Neural crest cell (in vitro differentiated cells): ENCODE data around the gene PLEKHA6. TPM values are rescaled to one million over a fixed set of nuclear protein-coding genes. Genes with fewer than 3 reads are reported as not detected.

Experiments used
- DNase-seq: peaks from one replicate; pipeline ENCODE4 v3.0.0; 2021; ENCODE audit warnings: low read depth, mixed read lengths, low spot score
- H3K27ac Mint-ChIP-seq: one replicate; pipeline ENCODE4 v1.8.0; 2021; ENCODE audit warnings: mild to moderate bottlenecking, mixed read lengths; ENCODE audit not compliant: unreplicated experiment
- H3K27me3 Mint-ChIP-seq: 2 replicates; pipeline ENCODE4 v1.8.0; 2021; ENCODE audit warnings: low read depth, mild to moderate bottlenecking, mixed read lengths
- H3K36me3 Mint-ChIP-seq: 2 replicates; pipeline ENCODE4 v1.8.0; 2021; ENCODE audit warnings: low read depth, mild to moderate bottlenecking, mixed read lengths
- H3K4me1 Mint-ChIP-seq: 2 replicates; pipeline ENCODE4 v1.8.0; 2021; ENCODE audit warnings: mixed read lengths
- H3K4me3 Mint-ChIP-seq: one replicate; pipeline ENCODE4 v1.8.0; 2021; ENCODE audit warnings: mild to moderate bottlenecking, mixed read lengths
- H3K9me3 Mint-ChIP-seq: 2 replicates; pipeline ENCODE4 v1.8.0; 2021; ENCODE audit warnings: mixed read lengths
- CTCF ChIP-seq: fragments of 200-600 bp; sonication (generic); conservative IDR thresholded peaks from 2 replicates; pipeline ENCODE4 v1.5.0; 2021; ENCODE audit warnings: antibody characterized with exemption, mild to moderate bottlenecking
- total RNA-seq: library from RNA; stranded (reverse); gene quantifications from 2 replicates; pipeline ENCODE4 v1.2.1, GENCODE V29; 2021

PLEKHA6 gene
- total RNA-seq, 1 donor from 2014 or later, result 4.5 TPM

DNA sequence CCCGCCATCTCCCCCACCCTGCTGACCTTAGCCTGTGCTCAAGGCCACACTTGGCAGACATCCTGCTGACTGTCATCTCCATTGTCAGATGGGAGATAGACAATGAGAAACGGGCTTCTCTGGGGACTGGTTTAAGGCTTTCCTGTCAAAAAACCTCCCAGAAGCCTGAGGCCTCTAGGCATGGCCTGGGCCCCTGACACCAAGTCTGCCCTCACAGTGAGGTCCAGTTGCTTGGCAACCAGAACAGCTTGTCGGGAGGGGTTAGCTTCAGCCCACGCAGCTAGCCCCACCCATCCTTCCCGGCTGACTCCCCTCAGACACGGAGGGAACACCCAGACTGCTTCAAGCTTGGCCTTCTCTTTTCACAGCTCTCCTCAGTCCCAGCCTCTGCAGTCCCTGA, 11.0 kb downstream of the PLEKHA6 start:
- DNase-seq, result peak; percentile 36
- Mint-ChIP-seq H3K27me3 (peaks cover 13% of the 10 kb centered on the region), H3K27ac (no peak overlapping the region), H3K9me3 (no peaks in the 10 kb centered on the region), H3K36me3 (no peaks in the 10 kb centered on the region), H3K4me1 (peaks cover 52% of the 10 kb centered on the region), H3K4me3 (peak overlapping the region; percentile 38)
- no peak for TF ChIP-seq CTCF

- DNase-seq, result no peak
- peaks cover 55% of the 10 kb centered on the region for H3K4me1 Mint-ChIP-seq
- H3K27ac Mint-ChIP-seq, result no peak overlapping the region
- TF ChIP-seq CTCF, result no peak
- peaks cover 15% of the 10 kb centered on the region for H3K27me3 Mint-ChIP-seq
- H3K9me3 Mint-ChIP-seq, result no peaks in the 10 kb centered on the region
- H3K36me3 Mint-ChIP-seq, result no peaks in the 10 kb centered on the region
- H3K4me3 Mint-ChIP-seq, result no peak overlapping the region
Observed at GRCh38 chr1:204348242-204348641, 11.5 kb downstream of the PLEKHA6 start.

DNA sequence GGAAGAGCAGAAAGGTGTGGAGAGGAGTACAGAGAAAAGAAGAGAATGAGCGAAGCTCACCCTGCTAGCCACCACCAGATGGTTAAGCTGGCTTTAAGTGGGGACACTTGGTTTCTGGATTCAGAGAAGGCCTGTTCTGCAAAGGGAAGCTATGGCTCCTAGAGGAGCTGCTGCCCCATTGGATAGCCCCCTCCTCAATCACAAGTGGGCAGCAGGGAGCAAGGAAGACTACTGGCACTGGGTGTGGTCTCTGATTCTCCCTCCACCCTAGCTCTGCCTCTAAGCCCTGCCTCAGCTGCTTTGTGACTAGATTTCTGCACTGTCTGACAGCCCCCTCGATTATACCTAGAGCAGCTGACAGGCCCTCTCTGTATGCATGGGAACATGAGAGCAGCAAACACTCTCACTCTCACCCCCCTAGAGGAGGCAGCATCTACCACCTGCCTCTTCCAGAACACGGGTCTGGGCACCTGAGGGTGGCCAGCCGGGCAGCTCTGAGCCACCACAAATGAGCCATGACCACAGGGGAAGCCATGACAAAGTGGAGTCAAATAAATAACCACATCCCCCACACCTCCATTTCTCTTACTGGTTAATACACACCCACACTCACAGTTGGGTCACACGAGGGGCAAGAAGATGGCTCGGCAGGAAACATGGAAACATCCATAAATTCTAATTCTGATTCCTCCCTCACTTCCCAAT, 13.6 kb downstream of the PLEKHA6 start:
- Mint-ChIP-seq H3K4me1 (peaks cover 58% of the 10 kb centered on the region), H3K9me3 (no peaks in the 10 kb centered on the region), H3K36me3 (no peaks in the 10 kb centered on the region), H3K27me3 (peaks cover 27% of the 10 kb centered on the region), H3K27ac (no peak overlapping the region), H3K4me3 (no peak overlapping the region)
- no peak for DNase-seq
- TF ChIP-seq CTCF, result no peak

DNA sequence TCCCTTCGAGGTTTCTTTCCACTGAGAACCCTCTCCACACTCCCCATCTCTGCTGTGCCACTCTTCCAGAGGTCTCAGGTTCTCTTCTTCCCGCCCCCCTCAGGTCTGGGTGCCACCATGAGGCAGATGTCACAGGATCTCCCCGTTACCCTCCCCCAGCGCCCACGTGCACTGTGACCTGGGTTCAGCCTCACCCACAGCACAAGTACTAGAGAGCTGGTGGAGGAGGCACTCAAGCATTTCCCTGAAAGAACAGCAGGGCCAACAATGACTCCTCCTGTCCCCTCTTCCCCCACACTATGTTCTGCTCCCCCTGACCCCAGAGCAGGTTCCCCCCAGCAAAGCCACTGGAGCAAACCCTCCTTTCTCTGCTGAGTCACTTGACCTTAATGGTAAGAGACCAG, 14.3 kb downstream of the PLEKHA6 start:
- no peak for DNase-seq
- Mint-ChIP-seq H3K36me3 (no peaks in the 10 kb centered on the region), H3K27me3 (peaks cover 32% of the 10 kb centered on the region), H3K4me1 (peaks cover 56% of the 10 kb centered on the region), H3K9me3 (no peaks in the 10 kb centered on the region), H3K27ac (peak overlapping the region; percentile 13), H3K4me3 (no peak overlapping the region)
- no peak for TF ChIP-seq CTCF

DNA sequence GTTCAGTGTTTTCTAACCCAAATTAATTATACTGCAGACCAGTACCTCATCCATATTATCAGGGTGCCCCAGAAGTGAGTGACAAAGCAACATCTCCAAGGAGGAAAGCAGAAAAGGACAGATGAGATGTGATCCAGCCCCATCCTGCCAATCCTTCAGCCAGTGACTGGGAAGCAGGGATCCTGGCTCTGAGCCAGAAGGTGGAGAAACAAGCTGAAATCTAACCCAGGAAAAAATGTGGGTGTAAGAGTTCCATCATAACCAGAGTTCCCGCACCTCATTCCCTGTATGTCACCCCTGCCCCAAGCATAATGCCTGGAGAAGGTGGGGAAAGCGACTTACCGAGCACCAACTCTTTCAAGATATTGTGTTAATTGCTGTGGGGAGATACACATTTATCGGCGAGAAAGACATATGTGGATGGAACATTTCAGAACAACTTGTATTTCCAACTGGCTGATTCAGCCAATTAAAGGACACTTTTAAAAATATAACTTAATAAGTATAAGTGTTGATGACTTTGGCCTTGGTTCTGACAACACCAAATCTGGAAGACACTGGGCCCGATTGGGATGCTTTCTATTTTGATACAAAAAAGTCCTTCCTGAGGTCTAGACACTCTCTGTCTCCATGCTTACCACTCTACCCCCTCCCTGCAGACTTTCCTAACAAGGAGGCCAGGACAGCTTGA, 14.9 kb downstream of the PLEKHA6 start:
- no peak for TF ChIP-seq CTCF
- peaks cover 56% of the 10 kb centered on the region for H3K4me1 Mint-ChIP-seq
- H3K9me3 Mint-ChIP-seq, result no peaks in the 10 kb centered on the region
- H3K27ac Mint-ChIP-seq, result no peak overlapping the region
- no peak overlapping the region for H3K4me3 Mint-ChIP-seq
- H3K36me3 Mint-ChIP-seq, result no peaks in the 10 kb centered on the region
- no peak for DNase-seq
- peaks cover 38% of the 10 kb centered on the region for H3K27me3 Mint-ChIP-seq
